GM18873 (cell line): ENCODE results near the gene ZBTB5.
"Not testable (repeated sequence)": the region's sequence is repeated elsewhere in the genome, so short reads cannot be mapped to it uniquely, and the experiment has no call there.

Source experiments
- ATAC-seq: cut with Tn5 transposase; IDR thresholded peaks from one replicate; pipeline ENCODE4 v1.9.1; 2021; ENCODE audit warnings: mild to moderate bottlenecking, moderate library complexity, moderate number of reproducible peaks; ENCODE audit not compliant: unreplicated experiment, low FRiP score

The ZBTB5 gene

GRCh38 chr9:37410354-37410861, 54.8 kb downstream of the ZBTB5 start:
- ATAC-seq: no peak

- peak; percentile 86 for ATAC-seq
Measured at GRCh38 chr9:37408933-37409710, 56.1 kb downstream of the ZBTB5 start.

GRCh38 chr9:37407468-37407867, 57.8 kb downstream of the ZBTB5 start:
- ATAC-seq: no peak

- ATAC-seq: no peak
Measured at GRCh38 chr9:37406603-37407401, 58.4 kb downstream of the ZBTB5 start.

GRCh38 chr9:37405764-37406380, 59.4 kb downstream of the ZBTB5 start:
- ATAC-seq: no peak

- ATAC-seq: no peak
Measured at GRCh38 chr9:37405350-37405749, 59.9 kb downstream of the ZBTB5 start.

- no peak for ATAC-seq
Measured at GRCh38 chr9:37404590-37404989, 60.7 kb downstream of the ZBTB5 start.

- no peak for ATAC-seq
Measured at GRCh38 chr9:37399336-37399735, 65.9 kb downstream of the ZBTB5 start.

GRCh38 chr9:37398464-37399025, 66.7 kb downstream of the ZBTB5 start:
- no peak for ATAC-seq

- ATAC-seq: not testable (repeated sequence)
Measured at GRCh38 chr9:37397948-37398347, 67.3 kb downstream of the ZBTB5 start.

- ATAC-seq: no peak
Measured at GRCh38 chr9:37395663-37396062, 69.6 kb downstream of the ZBTB5 start.

GRCh38 chr9:37395229-37395628, 70.0 kb downstream of the ZBTB5 start:
- ATAC-seq: no peak

- no peak for ATAC-seq
Measured at GRCh38 chr9:37392272-37392671, 73.0 kb downstream of the ZBTB5 start.

- peak; percentile 90 for ATAC-seq
Measured at GRCh38 chr9:37390759-37391158, 74.5 kb downstream of the ZBTB5 start.
